GM19099 (cell line): ENCODE measurements around the gene COL5A2.

Source experiments
- POLR2A ChIP-seq: IDR thresholded peaks from 3 replicates; pipeline ENCODE4 v1.6.1; 2011; ENCODE audit warnings: low read depth; ENCODE audit not compliant: insufficient read length; ENCODE audit errors: extremely low read depth

Gene COL5A2

DNA sequence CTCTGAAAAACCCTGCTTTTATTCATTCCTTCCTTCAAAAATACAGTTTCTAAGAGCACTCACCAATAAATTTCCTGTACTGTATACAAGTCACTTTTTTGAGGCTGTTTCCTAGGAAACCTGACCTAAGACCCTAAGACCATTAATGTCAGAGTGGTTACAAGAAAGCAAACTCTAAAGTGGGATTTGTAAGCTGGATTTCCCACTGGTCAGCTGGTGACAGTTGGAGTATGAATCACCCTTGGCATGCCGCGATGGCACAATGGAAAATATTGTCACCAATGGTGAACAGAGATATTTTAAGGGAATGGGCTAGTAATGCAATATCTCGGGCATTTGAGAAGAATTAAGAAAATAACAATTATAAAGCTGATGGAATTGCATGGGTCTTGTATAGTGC lies 103.4 kb downstream of the COL5A2 start:
- no peak for TF ChIP-seq POLR2A

DNA sequence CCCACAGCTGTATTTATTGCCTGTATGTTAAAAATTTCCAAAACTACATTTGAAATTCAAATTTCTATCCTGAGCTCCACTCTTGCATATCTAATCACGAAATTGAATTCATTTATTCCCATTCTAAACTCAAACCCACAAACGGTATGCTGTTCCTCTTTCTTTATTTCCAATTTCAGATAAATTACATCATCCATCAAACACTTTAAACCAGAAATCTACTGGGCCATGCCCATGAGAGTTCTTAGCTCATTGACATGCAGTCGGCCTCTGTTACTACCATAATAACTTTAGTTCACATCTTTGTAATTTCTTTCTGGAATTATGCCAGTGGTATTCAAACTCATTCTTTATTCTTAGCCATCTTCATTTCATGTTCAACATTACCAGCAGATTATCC lies 105.1 kb downstream of the COL5A2 start:
- no peak for TF ChIP-seq POLR2A

DNA sequence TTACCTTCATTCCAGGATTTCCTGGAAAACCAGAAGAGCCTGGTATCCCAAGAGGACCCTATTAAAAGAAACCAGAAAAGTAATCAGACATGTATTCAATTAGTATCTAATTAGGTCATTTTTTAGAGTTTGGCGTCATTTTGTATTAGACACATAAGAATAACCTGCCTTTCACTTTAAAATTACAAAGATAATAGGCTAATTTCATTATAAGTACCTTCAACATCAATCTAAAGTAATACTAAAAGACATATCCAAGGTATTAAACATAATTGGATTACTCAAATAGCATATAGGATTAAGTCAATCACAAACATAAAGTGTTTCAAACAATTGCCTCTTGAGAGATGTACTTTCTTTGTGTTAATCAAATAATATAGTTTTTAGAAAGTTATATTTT lies 107.5 kb downstream of the COL5A2 start:
- TF ChIP-seq POLR2A = no peak

DNA sequence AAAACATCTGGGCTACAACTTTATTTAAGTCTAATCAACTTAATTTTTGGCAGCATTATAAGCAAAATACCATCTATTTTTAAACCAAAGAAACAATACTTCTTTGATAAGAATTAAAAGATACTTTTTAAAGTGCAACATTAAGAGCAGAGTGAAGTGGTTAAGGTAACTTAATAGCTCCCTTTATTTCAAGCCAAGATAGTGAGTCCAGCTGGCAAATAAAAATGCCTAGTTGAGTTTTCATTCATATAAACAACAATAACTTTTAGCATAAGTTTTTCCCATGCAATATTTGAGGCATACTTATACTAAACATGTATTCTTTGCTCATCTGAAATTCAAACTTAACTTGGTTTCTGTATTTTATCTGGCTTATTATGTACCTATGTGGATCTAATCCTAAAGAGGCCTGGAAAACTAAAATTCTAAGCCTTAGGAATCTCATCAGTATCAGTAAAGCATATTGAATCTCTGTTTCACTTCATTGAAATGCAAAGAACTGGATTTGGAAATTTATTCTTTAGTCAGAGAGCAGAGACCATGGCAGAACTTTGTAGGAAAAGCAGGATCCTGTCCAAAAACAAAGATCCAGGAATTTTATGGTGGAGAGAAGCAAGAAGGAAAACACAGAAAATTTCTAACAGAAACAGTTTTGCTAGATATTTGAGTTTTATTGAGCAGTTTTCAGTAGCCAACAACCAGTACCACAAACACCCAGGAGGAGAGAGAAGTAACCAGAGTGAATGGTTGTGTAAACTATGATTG lies 109.5 kb downstream of the COL5A2 start:
- TF ChIP-seq POLR2A = no peak

DNA sequence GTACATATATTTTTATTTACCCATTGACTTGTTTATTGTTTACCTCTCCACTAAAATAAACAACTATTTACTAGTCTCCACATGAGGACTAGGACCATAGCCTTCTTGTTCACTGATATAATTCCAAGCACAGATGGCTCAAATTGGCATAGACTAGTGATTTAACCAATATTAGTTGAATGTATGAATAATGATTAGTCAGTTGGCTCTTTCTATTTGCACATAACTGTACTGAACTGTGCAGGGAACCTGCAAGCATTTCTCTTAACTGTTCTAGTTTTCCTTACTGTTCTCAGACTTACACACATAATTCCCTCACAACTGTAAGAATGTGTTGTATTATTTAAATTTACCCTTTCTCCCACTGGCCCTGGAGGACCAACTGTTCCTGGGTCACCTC lies 113.5 kb downstream of the COL5A2 start:
- no peak for TF ChIP-seq POLR2A

DNA sequence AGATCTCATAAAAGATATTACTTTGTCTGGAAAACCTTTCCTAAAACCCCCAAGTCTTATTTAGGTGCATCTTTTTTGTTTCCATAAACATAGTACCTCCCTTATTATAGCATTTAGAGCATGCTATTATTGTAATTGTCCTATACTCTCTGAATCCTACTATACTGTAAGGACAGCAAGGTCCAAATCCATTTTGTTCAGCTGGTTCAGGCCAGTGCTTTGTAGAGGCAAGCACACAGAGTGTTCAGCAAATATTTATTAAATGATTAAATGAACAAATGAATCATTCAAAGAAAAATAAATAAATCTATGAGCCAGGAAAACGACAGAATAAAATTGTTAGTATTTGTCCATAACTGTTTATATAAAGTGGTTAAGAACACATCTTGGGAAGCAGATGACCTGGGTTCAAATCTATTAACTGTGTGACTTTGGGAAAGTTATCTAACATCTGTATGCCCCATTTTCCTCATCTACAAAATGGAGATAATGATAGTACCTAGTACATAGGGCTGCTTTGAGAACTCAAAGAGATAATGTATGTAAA lies 119.4 kb downstream of the COL5A2 start:
- no peak for TF ChIP-seq POLR2A

DNA sequence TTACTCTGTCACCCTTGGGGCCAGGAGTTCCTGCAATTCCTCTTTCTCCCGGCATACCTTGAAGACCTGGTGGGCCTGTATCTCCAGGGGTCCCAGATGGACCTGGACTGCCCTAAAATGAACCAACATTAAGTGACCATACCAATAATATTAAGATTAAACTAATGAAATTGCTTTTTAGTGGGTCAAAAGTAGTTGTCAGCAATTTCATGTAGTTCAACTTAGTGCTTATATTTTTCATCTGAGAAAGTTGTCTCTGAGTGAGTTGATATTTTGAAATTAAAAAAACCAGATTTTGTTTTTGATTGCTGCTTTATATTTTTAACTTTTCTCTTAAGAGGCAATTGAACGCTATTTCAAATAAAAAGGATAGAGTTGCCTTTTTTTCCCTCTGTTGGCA lies 122.2 kb downstream of the COL5A2 start:
- TF ChIP-seq POLR2A = no peak

DNA sequence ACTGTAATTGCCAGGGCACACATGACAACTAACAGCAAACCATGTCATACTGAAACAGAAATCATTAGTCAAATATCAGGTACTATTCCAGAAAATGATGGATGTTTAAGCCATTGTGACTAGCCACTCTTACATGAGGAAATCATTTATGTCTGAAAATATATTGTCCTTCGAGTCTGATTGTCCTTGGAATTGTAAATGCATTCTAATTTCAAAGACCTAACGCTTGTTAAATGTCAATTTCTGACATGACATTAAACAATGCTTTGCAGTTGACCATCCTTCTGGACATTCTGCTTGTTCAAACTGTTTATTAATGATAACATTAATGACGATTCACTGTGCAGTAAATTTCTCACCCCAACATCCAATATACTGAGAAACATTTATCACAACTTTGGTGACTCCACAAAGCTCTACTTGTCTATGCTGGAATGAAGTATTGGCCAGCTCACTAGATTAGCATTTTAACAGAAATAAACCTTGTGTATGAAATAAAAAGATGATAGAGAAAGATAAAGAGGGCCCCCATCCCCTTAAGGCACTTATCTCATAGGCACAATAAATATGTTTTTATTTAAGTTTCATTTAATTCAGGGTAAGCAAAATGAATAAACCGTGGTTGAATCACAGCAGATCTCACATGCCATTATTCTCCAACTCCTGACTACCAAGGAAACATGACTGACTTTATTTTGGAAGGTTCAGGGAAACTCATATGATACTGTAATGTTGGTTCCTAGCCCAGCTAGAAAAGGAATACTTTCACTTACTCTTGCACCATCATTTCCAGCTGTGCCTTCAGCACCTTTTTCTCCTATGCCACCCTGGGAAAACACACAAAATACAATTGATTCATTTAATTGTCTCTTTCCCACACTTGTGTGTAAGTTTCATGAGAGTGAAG lies 123.1 kb downstream of the COL5A2 start:
- no peak for TF ChIP-seq POLR2A

DNA sequence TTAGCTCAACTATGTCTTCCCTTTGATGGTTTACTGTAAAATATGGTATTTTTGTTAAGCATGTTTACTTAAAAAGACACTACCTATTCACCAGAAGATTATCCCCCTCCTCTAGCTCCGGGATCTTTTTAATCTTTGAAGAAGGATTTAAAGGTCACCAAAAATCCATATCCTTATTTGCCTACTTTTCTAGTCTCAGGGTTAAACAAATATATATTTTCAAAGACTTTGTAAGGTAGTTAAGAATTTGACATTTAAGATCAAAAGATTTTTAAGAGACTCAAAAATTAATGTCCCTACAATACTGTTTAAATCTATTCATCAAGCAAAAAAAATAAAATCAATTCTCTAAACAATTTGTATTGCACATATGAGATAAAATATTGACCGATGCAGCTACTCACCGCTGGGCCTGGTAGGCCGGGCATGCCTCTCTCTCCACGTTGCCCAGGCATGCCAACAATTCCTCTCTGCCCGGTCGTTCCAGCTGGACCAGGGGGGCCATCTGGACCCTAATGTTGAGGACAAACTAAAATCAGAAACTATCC lies 129.3 kb downstream of the COL5A2 start:
- no peak for TF ChIP-seq POLR2A

DNA sequence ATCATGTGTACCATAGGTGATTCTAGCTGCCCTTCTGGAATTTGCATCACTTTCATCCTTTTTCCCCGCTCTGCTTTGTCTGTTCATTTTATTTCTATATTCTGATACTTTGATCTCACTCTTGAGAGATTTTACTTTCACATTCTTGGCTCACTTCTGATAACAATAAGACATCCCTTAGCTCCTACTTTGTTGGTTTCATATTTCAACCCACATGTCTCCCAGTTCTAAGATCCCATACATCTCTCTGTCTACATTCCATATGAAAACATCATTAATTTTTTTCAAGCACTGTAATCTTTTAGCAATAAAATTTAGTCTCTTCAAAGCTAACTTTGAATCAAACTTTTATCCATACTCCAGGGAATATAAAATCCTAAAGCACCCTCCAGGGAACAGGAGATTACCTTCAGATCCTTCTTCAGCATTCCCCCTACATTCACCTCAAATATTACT lies 129.8 kb downstream of the COL5A2 start:
- no peak for TF ChIP-seq POLR2A

DNA sequence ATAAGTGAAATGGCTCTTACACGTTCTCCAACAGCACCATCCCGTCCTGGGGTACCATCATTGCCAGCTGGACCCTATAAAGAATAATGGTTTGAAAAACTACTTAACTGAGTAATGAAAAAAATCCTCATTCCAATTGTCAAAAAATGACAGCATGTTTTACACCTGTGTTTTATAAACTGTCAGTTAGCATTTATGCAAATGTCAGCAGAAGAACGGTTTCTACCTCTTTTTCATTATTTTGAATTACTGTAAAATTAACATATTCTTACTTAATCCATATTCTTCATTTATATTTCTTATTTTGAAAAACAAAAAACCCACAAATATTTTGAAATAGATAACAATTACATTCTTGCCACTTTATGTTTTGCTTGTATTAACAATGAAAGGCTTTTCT lies 131.4 kb downstream of the COL5A2 start:
- TF ChIP-seq POLR2A = no peak

DNA sequence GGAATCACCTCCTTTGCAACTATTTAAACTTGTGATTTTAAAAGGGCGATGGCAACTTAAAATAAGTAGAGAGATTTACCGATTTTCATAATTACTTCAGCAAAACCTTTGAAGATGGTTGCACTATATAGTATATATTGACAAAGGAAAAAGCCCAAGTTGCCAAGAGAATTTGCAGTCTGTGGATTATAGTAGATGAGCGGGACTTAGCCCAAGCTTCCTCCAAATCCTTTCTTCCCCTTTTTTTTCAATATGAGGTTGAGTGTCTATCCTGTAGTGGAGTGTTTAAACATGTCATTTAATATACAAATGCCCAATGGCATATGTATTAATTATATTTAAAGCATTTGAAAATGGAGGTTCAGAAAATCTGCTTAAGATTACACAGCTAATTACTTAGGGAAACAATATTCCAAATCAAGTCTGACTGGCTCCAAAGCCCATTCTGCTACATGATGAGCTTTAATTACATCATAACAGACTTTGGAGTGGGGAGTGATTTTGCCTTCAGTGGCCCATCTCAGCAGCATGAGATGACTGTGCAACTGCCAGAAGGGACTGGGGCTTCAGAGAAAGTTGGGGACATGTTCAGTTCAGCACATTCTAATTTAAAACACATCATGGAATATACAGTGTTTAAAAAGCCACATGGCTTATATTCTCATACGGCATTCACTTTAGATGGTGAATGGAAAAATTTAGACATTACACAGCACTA lies 132.2 kb downstream of the COL5A2 start:
- no peak for TF ChIP-seq POLR2A

DNA sequence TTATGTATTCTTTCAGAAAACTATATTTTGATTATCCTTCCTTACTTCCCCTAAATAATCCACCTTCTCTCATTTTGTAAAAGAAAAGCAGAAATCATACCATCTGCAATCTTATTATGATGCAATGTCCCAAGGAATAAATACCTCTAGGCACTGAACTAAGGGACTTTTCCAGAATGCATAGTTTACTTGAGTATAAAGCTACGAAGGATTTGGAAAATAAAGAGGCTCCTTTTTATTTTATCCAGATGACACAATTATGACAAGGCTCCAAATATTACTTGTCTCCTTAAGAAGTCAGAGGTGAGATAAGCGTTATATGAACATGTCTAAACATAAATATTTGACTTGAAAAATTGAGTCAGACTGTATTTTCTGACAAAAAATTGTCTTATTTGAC lies 133.2 kb downstream of the COL5A2 start:
- TF ChIP-seq POLR2A = no peak

DNA sequence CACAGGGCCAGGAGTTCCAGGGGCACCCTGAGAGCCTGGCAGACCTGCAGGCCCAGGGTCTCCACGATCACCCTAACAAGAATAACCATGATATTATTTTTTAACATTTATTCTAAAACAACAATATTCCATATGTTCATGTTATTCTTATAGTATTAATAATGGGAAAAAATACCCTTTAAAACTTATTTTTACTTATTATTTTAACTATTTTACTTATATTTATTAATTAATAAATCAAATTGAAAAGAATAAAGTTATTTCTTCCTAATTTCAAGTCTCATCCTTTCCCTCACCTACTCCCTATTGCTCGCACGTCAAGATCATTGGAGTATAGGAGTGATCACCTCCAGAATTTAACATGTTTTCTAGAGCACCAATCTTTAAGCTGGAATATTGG lies 133.7 kb downstream of the COL5A2 start:
- TF ChIP-seq POLR2A = no peak

DNA sequence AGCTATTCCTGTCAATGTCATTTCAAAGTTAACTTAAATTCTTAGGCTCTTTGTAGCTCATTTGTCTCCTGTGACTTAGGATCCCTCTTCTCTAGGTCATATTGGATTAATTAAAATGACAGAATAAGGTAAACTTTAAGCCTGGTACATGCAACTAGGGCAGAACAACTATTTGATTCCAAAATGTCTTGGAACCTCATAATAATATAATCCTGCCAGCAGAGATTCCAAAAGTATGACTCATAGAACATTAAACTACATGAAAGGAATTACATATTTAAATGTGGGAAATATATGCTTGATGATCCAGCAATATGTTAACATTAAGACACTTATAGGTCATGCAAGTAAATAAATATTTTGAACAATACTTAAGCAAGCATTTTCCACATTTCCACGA lies 142.0 kb downstream of the COL5A2 start:
- no peak for TF ChIP-seq POLR2A
